Measurements from ENCODE around the gene SLIRP.
A peak's percentile ranks its signal among the peaks of the same experiment; 100 is the strongest.

SLIRP gene

GRCh38 chr14:77709412-77709811, 1.5 kb downstream of the SLIRP start:
- Histone ChIP-seq H3K4me1 (ENCODE audit: low read length) (peaks cover 8% of the 10 kb centered on the region; the same call in 1 of the 2 replicates), H4K20me1 (ENCODE audit: insufficient read depth, low read length) (no peaks in the 10 kb centered on the region), H3K9ac (ENCODE audit: low read length) (no peak overlapping the region), H2AFZ (ENCODE audit: low read length) (no peak overlapping the region), H3F3A (ENCODE audit: insufficient read depth, low read length) (no peaks in the 10 kb centered on the region; the same call in 1 of the 2 replicates), H3K27ac (ENCODE audit: low read length) (no peak overlapping the region), H3K9me3 (replicated peaks; ENCODE audit: insufficient read depth, low read length) (no peaks in the 10 kb centered on the region), H3K4me3 (ENCODE audit: low read length) (peak overlapping the region; percentile 90; the same call in 1 of the 2 replicates), H3K9me2 (replicated peaks; ENCODE audit: insufficient read depth, low read length) (no peaks in the 10 kb centered on the region), H3K4me2 (ENCODE audit: low read depth, low read length) (peak overlapping the region; percentile 69; the same call in 1 of the 2 replicates), H3K36me3 (replicated peaks; ENCODE audit: insufficient read depth, low read length) (no peaks in the 10 kb centered on the region), H3K79me2 (ENCODE audit: low read length) (peaks cover 64% of the 10 kb centered on the region), H3K27me3 (replicated peaks; ENCODE audit: insufficient read depth, low read length) (no peaks in the 10 kb centered on the region)
- no peak for DNase-seq
- TF ChIP-seq CTCF (IDR thresholded peaks at IDR 0.05; ENCODE audit: low read length), result no peak
- no peak for TF ChIP-seq EZH2 (optimal IDR thresholded peaks at IDR 0.05; ENCODE audit: low read depth, low read length)
- no peak for TF ChIP-seq EZH2phosphoT487 (IDR thresholded peaks at IDR 0.05; ENCODE audit: low read length)

GRCh38 chr14:77710364-77710763, 2.5 kb downstream of the SLIRP start:
- no peak overlapping the region for H3K4me2 ChIP-seq (ENCODE audit: low read depth, low read length)
- H3K27ac ChIP-seq (ENCODE audit: low read length), result no peak overlapping the region
- H3K9me2 ChIP-seq (replicated peaks; ENCODE audit: insufficient read depth, low read length), result no peaks in the 10 kb centered on the region
- no peak for DNase-seq
- H3F3A ChIP-seq (ENCODE audit: insufficient read depth, low read length), result no peaks in the 10 kb centered on the region; the same call in 1 of the 2 replicates
- H3K36me3 ChIP-seq (replicated peaks; ENCODE audit: insufficient read depth, low read length), result no peaks in the 10 kb centered on the region
- H3K27me3 ChIP-seq (replicated peaks; ENCODE audit: insufficient read depth, low read length), result no peaks in the 10 kb centered on the region
- H3K79me2 ChIP-seq (ENCODE audit: low read length), result peaks cover 69% of the 10 kb centered on the region
- no peak overlapping the region for H3K4me3 ChIP-seq (ENCODE audit: low read length)
- no peak overlapping the region for H3K9ac ChIP-seq (ENCODE audit: low read length)
- H2AFZ ChIP-seq (ENCODE audit: low read length), result no peak overlapping the region
- H3K4me1 ChIP-seq (ENCODE audit: low read length), result peaks cover 8% of the 10 kb centered on the region; the same call in 1 of the 2 replicates
- TF ChIP-seq EZH2phosphoT487 (IDR thresholded peaks at IDR 0.05; ENCODE audit: low read length) (no peak), CTCF (IDR thresholded peaks at IDR 0.05; ENCODE audit: low read length) (no peak)
- H4K20me1 ChIP-seq (ENCODE audit: insufficient read depth, low read length), result no peaks in the 10 kb centered on the region
- no peaks in the 10 kb centered on the region for H3K9me3 ChIP-seq (replicated peaks; ENCODE audit: insufficient read depth, low read length)

- H3K79me2 ChIP-seq (ENCODE audit: low read length), result peaks cover 25% of the 10 kb centered on the region
- no peaks in the 10 kb centered on the region; the same call in 1 of the 2 replicates for H3K36me3 ChIP-seq (replicated peaks; ENCODE audit: insufficient read depth, low read length)
- H2AFZ ChIP-seq (ENCODE audit: low read length), result no peak overlapping the region
- H3K4me1 ChIP-seq (ENCODE audit: low read length), result no peaks in the 10 kb centered on the region
- H3F3A ChIP-seq (ENCODE audit: insufficient read depth, low read length), result no peaks in the 10 kb centered on the region
- no peaks in the 10 kb centered on the region for H3K9me2 ChIP-seq (replicated peaks; ENCODE audit: insufficient read depth, low read length)
- no peaks in the 10 kb centered on the region for H3K27me3 ChIP-seq (replicated peaks; ENCODE audit: insufficient read depth, low read length)
- H3K9ac ChIP-seq (ENCODE audit: low read length), result no peak overlapping the region
- no peaks in the 10 kb centered on the region for H3K9me3 ChIP-seq (replicated peaks; ENCODE audit: insufficient read depth, low read length)
- H3K4me3 ChIP-seq (ENCODE audit: low read length), result no peak overlapping the region
- no peak overlapping the region for H3K4me2 ChIP-seq (ENCODE audit: low read depth, low read length)
- DNase-seq, result no peak
- H3K27ac ChIP-seq (ENCODE audit: low read length), result no peak overlapping the region
- no peak for TF ChIP-seq EZH2 (optimal IDR thresholded peaks at IDR 0.05; ENCODE audit: low read depth, low read length)
- no peak for TF ChIP-seq EZH2phosphoT487 (IDR thresholded peaks at IDR 0.05; ENCODE audit: low read length)
- no peak for TF ChIP-seq CTCF (IDR thresholded peaks at IDR 0.05; ENCODE audit: low read length)
- no peaks in the 10 kb centered on the region for H4K20me1 ChIP-seq (ENCODE audit: insufficient read depth, low read length)
Observed at GRCh38 chr14:77714926-77715325, 7.0 kb downstream of the SLIRP start.
